GM19463 (cell line): Measurements from ENCODE around the gene DAB2IP.
"Not testable (repeated sequence)": the region's sequence is repeated elsewhere in the genome, so short reads cannot be mapped to it uniquely, and the experiment has no call there.

Source experiments
- ATAC-seq: cut with Tn5 transposase; IDR thresholded peaks from one replicate; pipeline ENCODE4 v1.9.1; 2021; ENCODE audit warnings: mild to moderate bottlenecking, moderate library complexity; ENCODE audit not compliant: unreplicated experiment

Gene DAB2IP

GRCh38 chr9:121651295-121652020 is at the start of gene DAB2IP:
TSS of gene DAB2IP (plus strand) at chr9:121651634. CDS start at chr9:121651776, 142 bp downstream.
- ATAC-seq: no peak

GRCh38 chr9:121603028-121603427 is 48.4 kb upstream of the DAB2IP start:
- no peak for ATAC-seq

GRCh38 chr9:121604242-121604641 is 47.2 kb upstream of the DAB2IP start:
- no peak for ATAC-seq

- ATAC-seq: no peak
Observed at GRCh38 chr9:121604654-121605053, 46.8 kb upstream of the DAB2IP start.

GRCh38 chr9:121607434-121608167 is 43.8 kb upstream of the DAB2IP start:
- no peak for ATAC-seq

- no peak for ATAC-seq
Observed at GRCh38 chr9:121608168-121608853, 43.1 kb upstream of the DAB2IP start.

DNA sequence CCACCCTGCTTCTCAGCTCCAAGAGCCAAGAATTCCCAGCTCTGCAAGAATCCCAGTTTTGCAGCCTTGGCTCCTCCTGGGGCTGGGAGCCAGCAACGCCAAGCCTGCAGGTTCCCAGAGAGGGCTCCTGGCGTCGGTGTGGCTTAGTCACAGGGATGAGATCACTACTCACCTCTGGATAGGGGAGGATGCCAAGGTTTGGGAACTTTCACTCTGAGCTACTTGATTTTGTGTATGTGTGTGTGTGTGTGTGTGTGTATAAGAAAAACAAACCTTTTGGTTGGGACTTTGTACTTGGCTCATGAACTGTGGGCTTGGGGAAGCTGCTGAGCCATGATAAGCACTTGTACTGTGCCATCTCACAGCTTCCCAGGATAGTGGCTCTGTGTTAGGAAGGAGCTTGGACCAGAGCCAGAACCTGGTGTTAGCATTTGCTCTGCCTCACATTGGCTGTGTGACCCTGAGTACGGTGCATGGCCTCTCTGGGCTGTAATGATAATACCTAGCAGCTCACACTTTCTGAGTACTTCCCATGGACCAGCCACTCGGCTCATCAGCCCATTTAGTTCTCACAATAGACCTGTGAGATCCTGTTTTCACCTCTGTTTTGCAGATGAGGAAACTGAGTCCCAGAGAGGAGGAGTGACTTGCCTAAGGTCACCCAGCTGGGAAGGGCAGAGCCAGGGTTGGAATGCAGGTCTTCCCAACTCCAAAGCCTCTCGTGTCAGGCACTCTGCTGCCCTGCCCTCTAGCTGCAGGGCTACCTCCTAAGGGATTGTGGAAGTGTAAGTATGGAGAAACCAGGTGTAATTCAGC is 41.4 kb upstream of the DAB2IP start:
- ATAC-seq: no peak

DNA sequence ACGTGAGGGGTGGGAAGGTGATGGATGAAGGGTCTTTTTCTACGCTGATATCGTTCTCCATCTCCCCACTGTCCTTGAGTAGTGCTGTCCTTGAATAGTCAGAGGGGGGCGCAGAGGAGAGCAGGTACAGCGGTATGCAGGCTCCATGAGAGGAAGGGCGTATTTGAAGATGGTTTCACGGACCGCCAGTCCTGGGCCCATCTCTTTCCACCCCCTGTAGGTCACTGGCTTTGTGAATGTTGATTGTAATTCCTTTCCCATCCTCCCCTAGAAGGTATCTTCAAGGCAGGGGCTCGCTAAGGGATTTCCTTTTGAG is 40.8 kb upstream of the DAB2IP start:
- no peak for ATAC-seq

DNA sequence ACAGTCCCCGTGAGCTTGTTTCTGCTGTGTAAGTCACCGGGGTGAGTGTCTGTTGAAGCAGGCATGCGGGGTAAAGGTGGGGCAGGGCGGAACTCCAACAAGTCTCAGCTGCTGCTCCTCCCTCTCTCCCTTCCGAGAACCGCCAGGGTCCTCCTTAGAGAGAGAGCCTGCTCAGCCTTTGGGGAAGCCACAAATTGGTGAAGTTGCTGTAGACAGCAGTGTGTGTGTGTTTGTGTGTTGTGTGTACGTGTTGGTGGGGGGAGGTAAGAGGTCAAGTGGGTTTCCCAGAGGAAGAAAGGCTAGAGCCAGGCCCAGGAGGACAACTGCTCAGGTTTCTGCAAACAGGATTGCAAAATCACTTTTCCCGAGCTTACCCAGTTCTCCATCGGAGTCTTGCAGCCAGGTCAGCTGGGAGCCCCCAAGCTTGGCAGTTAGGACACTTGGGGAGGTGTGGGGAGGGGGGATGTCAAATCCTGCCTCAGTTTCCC is 38.9 kb upstream of the DAB2IP start:
- ATAC-seq: no peak

- no peak for ATAC-seq
Observed at GRCh38 chr9:121613009-121613752, 38.3 kb upstream of the DAB2IP start.

DNA sequence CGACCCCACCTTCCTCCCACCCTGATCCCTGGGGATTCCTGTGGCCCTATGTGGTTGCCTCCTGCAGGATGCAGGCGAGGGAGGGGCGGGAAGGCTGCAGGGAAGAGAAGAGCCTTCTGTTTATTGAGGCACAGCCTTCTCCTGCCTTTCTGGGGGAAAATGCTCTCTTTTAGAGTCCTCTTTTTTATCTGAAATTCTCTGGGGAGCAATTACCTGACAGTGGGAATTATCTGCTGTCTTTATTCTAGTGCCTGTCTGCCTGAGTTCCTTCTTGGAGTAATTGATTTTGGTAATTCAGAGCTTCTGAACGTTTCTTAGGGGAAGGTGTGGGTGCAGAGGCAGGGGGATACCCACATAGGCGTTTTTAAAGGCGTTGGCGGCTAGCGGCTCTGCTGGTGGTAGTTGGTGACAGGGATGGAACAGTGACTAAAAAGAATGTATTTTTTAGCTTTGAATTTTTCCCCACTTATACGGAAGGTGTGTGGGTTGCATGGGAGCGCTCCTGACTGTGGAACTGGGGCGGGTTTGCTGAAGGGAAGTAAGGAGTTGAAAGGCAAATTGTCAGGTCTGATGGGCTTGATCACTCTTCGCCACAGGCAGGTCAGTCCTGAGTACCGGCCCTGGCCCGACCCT is 35.2 kb upstream of the DAB2IP start:
- no peak for ATAC-seq

DNA sequence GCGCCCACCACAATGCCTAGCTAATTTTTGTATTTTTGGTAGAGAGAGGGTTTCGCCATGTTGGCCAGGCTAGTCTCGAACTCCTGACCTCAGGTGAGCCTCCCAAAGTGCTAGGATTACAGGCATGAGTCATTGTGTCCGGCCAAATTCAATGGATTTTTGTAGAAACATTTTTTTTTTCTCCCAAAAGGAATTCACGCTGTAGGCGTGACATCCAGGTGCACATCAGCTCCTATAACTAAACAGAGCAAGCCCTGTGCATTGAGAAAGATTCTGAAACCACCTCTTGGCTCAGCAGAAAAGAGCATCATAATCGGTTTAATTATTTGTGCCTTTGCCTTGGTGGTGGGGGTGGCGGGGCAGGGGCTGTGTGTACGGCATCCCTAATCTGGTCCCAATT is 32.9 kb upstream of the DAB2IP start:
- ATAC-seq: no peak

- ATAC-seq: not testable (repeated sequence)
Observed at GRCh38 chr9:121618910-121619309, 32.5 kb upstream of the DAB2IP start.

DNA sequence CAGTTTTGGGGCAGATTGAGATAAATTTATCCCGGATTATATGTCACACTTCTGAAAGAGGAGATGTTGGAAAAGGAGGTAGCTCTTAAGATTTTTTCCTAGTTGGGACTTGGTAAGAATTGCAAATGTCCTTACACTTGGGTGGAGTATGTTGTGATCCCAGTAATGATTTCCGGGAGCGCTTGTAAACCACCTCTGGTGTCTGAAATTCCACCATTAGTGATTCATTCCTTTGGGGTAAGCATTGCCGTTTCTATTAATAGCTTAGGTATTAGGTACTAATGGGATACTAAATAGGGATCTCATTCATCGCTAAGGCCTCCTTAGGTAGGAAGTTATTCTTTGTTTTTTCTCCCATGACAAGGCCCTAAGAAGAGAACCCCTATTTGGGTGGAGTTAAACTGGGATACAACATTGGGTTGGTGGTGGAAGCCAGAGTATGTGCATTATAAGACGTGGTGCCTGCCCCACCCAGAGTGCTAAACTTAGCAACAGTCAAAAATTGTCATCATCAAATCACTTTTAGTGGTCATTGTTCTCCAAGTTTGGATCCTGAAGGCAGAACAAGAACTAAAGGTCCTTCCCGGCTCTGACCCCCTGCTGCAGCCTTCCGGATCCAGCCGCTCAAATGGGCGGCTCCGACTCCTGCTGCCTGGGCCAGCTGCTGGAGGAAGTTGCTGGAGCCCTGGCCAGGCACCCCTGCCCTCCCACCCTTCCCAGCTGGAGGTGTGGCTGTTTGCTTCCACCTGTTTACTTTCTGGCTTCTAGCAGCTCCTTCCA is 31.7 kb upstream of the DAB2IP start:
- ATAC-seq: no peak

GRCh38 chr9:121620325-121620673 is 31.1 kb upstream of the DAB2IP start:
- no peak for ATAC-seq

- ATAC-seq: no peak
Observed at GRCh38 chr9:121620777-121621449, 30.5 kb upstream of the DAB2IP start.

DNA sequence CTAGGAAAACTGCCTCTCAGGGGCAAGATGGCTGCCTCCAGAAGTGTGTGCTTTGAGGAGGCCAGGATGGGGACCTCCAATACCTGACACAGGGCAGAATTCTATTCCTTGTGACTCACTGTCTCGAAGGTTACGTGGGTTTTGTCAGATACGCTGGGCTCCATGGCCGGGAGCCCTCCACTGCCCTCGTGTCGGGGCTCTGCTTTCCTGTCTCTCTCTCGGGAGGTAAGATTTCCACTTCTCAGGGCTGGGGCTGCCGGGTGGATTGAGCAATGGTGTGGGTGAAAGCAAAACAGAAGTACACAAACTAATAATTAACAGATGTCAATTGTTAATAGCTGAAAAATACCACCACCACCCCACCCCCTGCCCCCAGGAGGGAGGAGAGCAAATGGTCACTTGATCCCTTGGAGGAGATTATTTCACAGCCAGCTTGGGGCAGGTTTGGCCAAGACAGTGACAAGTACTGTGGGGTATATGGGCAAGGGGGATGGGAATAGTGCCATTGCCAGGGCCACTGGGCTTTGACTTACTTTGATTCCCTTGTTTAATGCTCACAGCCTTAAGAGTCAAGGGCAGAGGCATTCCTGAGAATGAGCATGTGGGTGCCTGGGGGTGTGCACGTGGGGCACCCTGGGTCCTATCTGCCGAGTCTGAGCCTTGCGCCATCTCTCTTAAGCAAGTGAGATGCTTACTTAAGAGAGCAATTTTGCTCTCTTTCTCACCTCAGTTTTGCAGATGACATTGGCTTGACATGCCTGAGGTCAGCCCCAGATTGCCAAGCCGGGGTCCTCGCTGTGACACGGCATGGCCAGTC is 28.8 kb upstream of the DAB2IP start:
- no peak for ATAC-seq

GRCh38 chr9:121623430-121623829 is 28.0 kb upstream of the DAB2IP start:
- not testable (repeated sequence) for ATAC-seq
